Activated T-helper 2 cell treated with anti-CD3 and anti-CD28 coated beads, Interferon-gamma antibody, Interleukin-2, Interleukin-4, amounts not matched to agents 10 μg/mL and 5 μg/mL and 100 μg/mL, durations not matched to agents 14 hours and 24 hours and 36 hours (primary cell): ENCODE results near the gene SLFN11. TPM values are rescaled to one million over a fixed set of nuclear protein-coding genes. Genes with fewer than 3 reads are reported as not detected.
"Not testable (repeated sequence)": the region's sequence is repeated elsewhere in the genome, so short reads cannot be mapped to it uniquely, and the experiment has no call there.

Experiments used
- DNase-seq: peaks from one replicate; pipeline ENCODE4 v3.0.0; 2021; ENCODE audit warnings: low spot score
- H3K27ac Mint-ChIP-seq: one replicate; pipeline ENCODE4 v1.8.0; 2021; ENCODE audit warnings: mixed read lengths
- H3K27me3 Mint-ChIP-seq: one replicate; pipeline ENCODE4 v1.8.0; 2021; ENCODE audit warnings: low read depth, mixed read lengths
- H3K36me3 Mint-ChIP-seq: one replicate; pipeline ENCODE4 v1.8.0; 2021; ENCODE audit warnings: low read depth, mixed read lengths
- H3K4me1 Mint-ChIP-seq: one replicate; pipeline ENCODE4 v1.8.0; 2021; ENCODE audit warnings: low read depth, mixed read lengths
- H3K4me3 Mint-ChIP-seq: one replicate; pipeline ENCODE4 v1.8.0; 2021; ENCODE audit warnings: low read depth, mild to moderate bottlenecking, moderate library complexity, mixed read lengths
- H3K9me3 Mint-ChIP-seq: one replicate; pipeline ENCODE4 v1.8.0; 2021; ENCODE audit warnings: mixed read lengths
- intact Hi-C: fragments of 100-400 bp; cut with micrococcal nuclease; formaldehyde crosslinking; loops from one replicate; pipeline ENCODE4 v1.15.1; 2023
- total RNA-seq: library from RNA; stranded (reverse); gene quantifications from 2 replicates; pipeline ENCODE4 v1.2.3, GENCODE V29; 2022

The SLFN11 gene
- total RNA-seq, 1 donor from 2014 or later = 114 TPM

DNA sequence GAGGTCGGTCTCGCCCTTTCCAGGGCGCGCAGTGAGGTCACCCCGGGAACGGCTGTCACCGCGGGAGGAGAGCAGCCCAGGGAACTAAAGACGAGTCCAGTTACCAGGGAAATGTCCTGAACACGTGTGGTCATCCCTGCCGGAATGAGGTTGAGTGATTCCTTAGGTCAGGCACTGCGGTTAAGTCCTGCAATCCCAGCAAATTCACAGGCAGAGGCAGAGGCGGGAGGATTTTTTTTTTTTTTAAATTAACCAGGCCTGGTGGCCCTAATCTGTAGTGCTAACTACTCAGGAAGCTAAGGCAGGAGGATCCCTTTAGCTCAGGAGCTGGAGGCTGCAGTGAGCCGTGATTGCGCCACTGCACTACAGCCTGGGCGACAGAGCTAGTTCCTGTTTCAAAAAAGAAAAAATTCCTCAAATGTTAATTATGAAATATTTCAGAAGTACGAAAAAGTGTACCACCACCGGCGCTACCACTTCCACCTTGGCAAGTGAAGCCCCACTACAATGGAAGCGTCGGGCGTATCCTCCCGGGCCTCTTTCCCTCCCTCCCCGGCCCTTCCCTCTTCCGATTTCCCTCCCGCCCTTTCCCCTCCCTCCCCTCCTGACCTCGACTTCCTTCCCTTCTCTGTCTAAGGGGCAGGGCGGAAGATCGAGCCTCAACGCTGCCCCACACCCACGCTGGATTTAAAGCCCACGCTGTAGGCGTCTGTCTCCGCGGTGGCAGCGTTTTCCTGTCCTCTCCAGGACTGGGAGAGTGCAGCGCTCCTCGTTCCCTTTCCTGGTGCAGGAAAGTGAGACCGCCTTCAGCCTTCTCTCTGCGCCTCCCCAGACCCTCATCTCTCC is 27.3 kb downstream of the SLFN11 start:
- H3K9me3 Mint-ChIP-seq = peaks cover 23% of the 10 kb centered on the region
- peak overlapping the region; percentile 65 for H3K27ac Mint-ChIP-seq
- H3K27me3 Mint-ChIP-seq = peaks cover 10% of the 10 kb centered on the region
- peak overlapping the region; percentile 87 for H3K4me3 Mint-ChIP-seq
- H3K36me3 Mint-ChIP-seq = peaks cover 50% of the 10 kb centered on the region
- DNase-seq = no peak
- H3K4me1 Mint-ChIP-seq = peaks cover 38% of the 10 kb centered on the region
- intact Hi-C loops = loop anchor here (10.0 kb wide), 1 partner anchor 281 kb away; the partner anchor contains the start of gene RFFL

DNA sequence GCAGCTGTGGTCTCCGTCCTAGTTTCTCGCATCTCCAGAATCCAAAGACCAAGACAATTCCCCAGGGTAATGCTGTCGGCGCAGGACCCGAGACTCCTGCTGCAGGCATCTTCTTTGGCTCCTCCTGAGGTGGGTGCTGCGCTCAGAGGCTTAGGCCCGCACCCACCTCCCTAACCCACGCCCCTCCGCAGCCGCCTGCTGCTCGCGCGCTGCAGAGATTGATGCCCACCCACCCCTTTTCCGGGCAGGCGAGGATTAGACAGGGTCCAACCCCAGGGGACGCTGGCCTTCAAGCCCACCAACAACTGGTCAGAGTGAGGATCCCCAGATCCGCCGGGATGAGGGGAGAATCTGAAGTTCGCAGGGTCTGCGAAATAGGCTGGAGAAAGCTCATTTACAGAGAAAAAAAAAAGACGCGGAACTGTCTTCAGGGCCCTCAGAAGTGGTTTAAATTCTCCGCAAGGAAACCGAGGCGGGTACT is 27.9 kb downstream of the SLFN11 start:
- peaks cover 39% of the 10 kb centered on the region for H3K4me1 Mint-ChIP-seq
- intact Hi-C loops = loop anchor here (10.0 kb wide), 1 partner anchor 281 kb away; the partner anchor contains the start of gene RFFL
- peak overlapping the region; percentile 87 for H3K4me3 Mint-ChIP-seq
- peaks cover 10% of the 10 kb centered on the region for H3K27me3 Mint-ChIP-seq
- peaks cover 27% of the 10 kb centered on the region for H3K9me3 Mint-ChIP-seq
- no peak for DNase-seq
- peaks cover 49% of the 10 kb centered on the region for H3K36me3 Mint-ChIP-seq
- H3K27ac Mint-ChIP-seq = no peak overlapping the region

DNA sequence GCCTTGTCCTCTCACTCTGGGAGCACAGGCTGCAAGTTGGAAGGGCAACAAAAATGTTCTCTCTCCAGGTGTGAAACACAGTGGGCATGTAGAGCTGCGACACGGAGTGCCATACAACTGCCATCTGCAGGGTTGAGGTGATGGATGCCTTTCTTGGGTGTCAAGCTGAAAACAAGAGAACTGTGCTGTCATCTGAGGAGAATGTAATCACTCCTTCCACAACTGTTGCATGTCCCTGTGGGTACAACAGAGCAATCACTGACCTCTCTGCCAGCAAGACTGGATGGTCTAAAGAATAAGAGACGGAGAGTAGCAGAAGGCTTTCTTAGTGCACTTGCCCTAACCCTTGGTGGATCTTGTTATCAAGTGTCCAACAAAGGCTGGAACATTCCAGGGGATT is 29.2 kb downstream of the SLFN11 start:
- intact Hi-C loops = loop anchor here (10.0 kb wide), 1 partner anchor 279 kb away; the partner anchor contains the start of gene RFFL
- H3K27ac Mint-ChIP-seq = no peak overlapping the region
- peaks cover 12% of the 10 kb centered on the region for H3K27me3 Mint-ChIP-seq
- H3K4me1 Mint-ChIP-seq = peaks cover 40% of the 10 kb centered on the region
- peaks cover 38% of the 10 kb centered on the region for H3K9me3 Mint-ChIP-seq
- DNase-seq = no peak
- peak overlapping the region; percentile 39 for H3K4me3 Mint-ChIP-seq
- H3K36me3 Mint-ChIP-seq = peaks cover 51% of the 10 kb centered on the region

DNA sequence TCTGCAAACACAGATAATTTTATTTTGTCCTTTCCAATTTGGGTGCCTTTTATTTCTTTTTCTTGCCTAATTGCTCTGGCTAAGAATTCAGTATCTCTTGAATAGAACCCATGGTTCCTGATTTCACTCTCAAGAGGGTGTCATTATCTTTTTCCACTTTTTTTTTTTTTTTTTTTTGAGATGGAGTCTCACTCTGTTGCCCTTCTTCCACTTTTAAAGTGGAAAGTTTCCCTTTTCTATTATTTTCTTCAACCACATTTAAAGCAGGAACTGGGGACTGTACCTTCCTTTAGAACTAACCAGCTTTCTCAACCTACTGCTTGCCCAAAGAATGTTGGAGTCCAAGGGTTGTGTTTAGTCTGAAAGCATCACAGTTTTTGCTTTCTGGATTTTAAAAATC is 31.1 kb downstream of the SLFN11 start:
- H3K4me1 Mint-ChIP-seq = peaks cover 37% of the 10 kb centered on the region

DNA sequence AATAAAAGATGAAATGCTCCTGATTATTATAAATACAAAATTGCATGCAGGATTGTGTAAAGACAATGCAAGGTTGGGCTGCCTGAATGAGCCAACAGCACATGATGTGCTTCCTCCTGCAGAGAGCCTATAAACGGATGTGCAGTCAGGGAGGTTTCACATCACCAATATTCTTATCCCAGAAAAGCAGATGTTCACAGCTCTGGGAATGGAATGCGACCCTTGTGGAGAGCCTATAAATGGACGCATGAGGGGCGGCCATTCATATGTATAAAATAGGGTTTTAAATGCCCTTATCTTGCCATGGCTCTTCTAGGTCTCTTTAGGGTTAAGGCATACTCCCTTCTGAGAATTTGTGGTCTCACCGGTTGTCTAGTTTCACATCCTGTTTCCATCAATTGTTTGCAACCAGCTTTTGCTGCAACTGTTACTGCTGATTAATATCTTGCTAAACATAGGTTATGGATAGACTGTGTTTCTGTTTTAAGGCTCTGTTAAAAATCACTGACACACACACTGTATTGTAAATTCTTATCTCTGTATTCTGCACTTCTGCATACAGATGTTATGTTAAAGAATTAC is 31.9 kb downstream of the SLFN11 start:
- Mint-ChIP-seq H3K4me3 (peak overlapping the region; percentile 35), H3K27me3 (peaks cover 12% of the 10 kb centered on the region), H3K27ac (no peak overlapping the region), H3K4me1 (peaks cover 34% of the 10 kb centered on the region), H3K36me3 (peaks cover 41% of the 10 kb centered on the region), H3K9me3 (peaks cover 38% of the 10 kb centered on the region)
- peak; percentile 52 for DNase-seq
- intact Hi-C loops = loop anchor here (2.0 to 10.0 kb wide), 2 partner anchors 29 to 277 kb away; partner anchors contain the start of gene RFFL

More for the DNA sequence above, 31.1 kb downstream of the SLFN11 start:
- Mint-ChIP-seq H3K27ac (no peak overlapping the region), H3K9me3 (peaks cover 38% of the 10 kb centered on the region), H3K4me3 (no peak overlapping the region), H3K27me3 (peaks cover 12% of the 10 kb centered on the region), H3K36me3 (peaks cover 41% of the 10 kb centered on the region)
- DNase-seq = no peak
- intact Hi-C loops = loop anchor here (10.0 kb wide), 1 partner anchor 277 kb away; the partner anchor contains the start of gene RFFL

DNA sequence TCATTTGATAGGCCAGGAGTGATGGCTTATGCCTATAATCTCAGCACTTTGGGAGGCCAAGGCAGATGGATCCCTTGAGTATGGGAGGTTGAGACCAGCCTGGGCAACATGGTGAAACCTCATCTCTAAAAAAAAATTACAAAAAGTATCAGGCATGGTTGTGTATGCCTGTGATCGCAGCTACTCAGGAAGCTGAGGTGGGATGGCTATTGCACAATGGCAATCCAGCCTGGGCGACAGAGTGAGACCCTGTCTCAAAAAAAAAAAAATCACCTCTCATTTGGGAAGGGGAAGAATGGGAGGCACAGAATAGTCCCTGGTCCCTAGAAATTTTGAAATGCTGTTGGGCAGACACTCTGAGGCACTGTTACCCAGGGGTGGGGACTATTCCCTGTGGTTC is 35.2 kb downstream of the SLFN11 start:
- Mint-ChIP-seq H3K9me3 (peaks cover 34% of the 10 kb centered on the region), H3K4me3 (no peak overlapping the region), H3K4me1 (peaks cover 23% of the 10 kb centered on the region), H3K27ac (no peak overlapping the region), H3K36me3 (peaks cover 46% of the 10 kb centered on the region), H3K27me3 (peaks cover 4% of the 10 kb centered on the region)
- intact Hi-C loops = no loop called here
- no peak for DNase-seq

DNA sequence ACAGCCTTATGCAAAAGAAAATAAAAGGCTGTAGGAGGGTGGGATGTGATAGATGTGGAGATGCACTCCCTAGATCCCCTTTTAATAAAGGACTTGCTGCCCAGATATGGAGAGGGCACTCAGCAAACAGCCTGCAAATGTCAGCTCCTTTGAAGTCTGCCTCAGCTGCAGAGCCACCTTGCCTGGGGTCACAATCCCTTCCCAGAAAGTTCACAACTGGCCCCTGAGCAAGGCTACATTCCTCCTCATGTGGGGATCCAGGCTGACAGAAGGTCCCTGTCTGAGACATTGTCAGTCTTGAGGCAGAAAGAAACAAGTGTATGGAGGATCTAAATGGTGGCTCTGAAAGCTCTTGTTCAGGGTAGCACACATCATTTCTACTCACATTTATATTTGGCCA is 36.1 kb downstream of the SLFN11 start:
- H3K27me3 Mint-ChIP-seq = peaks cover 3% of the 10 kb centered on the region
- intact Hi-C loops = no loop called here
- peaks cover 44% of the 10 kb centered on the region for H3K36me3 Mint-ChIP-seq
- H3K27ac Mint-ChIP-seq = no peak overlapping the region
- H3K9me3 Mint-ChIP-seq = peaks cover 26% of the 10 kb centered on the region
- no peak overlapping the region for H3K4me3 Mint-ChIP-seq
- no peak for DNase-seq
- H3K4me1 Mint-ChIP-seq = peaks cover 17% of the 10 kb centered on the region

DNA sequence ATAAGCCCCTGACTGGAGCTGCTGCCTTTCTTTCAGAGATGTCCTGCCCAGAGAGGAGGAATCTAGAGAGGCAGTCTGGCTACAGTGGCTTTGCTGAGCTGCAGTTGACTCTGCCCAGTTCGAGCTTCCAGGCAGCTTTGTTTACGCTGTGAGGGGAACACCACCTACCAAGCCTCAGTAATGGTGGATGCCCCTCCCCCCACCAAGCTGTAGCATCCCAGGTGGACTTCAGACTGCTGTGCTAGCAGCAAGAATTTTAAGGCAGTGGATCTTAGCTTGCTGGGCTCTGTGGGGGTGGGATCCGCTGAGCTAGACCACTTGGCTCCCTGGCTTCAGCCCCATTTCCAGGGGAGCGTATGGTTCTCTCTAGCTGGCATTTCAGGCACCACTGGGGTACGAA is 39.8 kb downstream of the SLFN11 start:
- H3K4me1 Mint-ChIP-seq, H3K27me3 Mint-ChIP-seq, H3K4me3 Mint-ChIP-seq, H3K9me3 Mint-ChIP-seq, DNase-seq, intact Hi-C loops, H3K27ac Mint-ChIP-seq: not testable (repeated sequence)
- peaks cover 54% of the 10 kb centered on the region for H3K36me3 Mint-ChIP-seq

DNA sequence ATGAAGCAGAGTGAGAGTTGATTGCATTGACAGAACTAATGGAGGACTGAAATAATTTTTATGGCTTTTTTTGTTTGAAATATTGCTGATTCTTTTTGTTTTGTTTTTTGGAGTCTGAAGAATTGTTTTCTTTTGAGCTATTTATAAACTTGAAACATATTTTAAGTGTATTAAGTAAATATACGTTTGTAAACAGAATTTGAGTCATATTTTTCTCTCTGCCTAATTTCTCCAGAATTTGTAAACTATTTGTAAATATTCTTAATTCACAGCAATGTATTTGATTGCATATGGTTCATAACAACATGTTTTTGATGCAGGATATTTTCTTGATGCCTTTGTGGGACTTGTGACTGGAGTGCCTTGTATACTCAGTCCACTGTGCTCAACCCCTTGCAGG is 50.7 kb downstream of the SLFN11 start:
- peaks cover 73% of the 10 kb centered on the region for H3K36me3 Mint-ChIP-seq

DNA sequence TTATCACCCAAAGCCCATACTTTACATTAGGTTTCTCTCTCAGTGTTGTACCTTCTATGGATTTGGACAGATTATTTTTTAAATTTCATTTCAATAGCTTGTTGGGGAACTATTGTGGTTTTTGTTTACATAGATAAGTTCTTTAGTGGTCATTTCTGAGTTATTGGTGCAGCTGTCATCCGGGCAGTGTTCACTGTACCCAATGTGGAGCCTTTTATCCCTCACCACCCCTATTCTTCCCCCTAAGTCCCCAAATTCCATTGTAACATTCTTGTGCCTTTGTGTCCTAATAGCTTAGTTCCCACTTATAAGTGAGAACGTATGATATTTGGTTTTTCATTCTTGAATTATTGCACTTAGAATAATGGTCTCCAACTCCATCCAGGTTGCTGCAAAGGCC is 57.5 kb downstream of the SLFN11 start:
- Mint-ChIP-seq H3K4me3 (no peak overlapping the region), H3K27me3 (no peaks in the 10 kb centered on the region), H3K36me3 (peaks cover 14% of the 10 kb centered on the region), H3K27ac (no peak overlapping the region), H3K9me3 (no peaks in the 10 kb centered on the region), H3K4me1 (peaks cover 57% of the 10 kb centered on the region)
- no peak for DNase-seq
- intact Hi-C loops = loop anchor here (10.0 kb wide), 1 partner anchor 269 kb away; the partner anchor contains the start of gene AP2B1

More for the DNA sequence above, 50.7 kb downstream of the SLFN11 start:
- DNase-seq = no peak
- intact Hi-C loops = no loop called here
- Mint-ChIP-seq H3K27me3 (no peaks in the 10 kb centered on the region), H3K4me1 (peaks cover 14% of the 10 kb centered on the region), H3K4me3 (no peak overlapping the region), H3K27ac (no peak overlapping the region), H3K9me3 (peaks cover 18% of the 10 kb centered on the region)

DNA sequence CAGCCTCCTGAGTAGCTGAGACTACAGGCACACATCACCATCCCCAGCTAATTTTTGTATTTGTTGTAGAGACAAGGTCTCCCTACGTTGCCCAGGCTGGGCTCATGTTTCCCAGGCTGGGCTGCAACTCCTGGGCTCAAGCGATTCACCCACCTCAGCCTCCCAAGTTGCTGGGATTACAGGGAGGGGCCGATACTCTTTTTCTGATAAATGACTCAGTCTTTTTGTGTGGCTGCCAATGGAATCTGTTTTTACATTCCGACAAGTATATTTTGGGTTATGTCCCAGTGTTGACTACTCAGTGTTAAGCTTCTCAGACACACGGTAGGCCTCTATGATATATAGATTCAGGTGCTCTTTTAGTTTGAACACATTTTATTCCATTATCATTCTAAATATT is 58.1 kb downstream of the SLFN11 start:
- H3K36me3 Mint-ChIP-seq = peaks cover 12% of the 10 kb centered on the region
- H3K27me3 Mint-ChIP-seq = no peaks in the 10 kb centered on the region
- no peak for DNase-seq
- intact Hi-C loops = loop anchor here (10.0 kb wide), 1 partner anchor 270 kb away; the partner anchor contains the start of gene AP2B1
- H3K4me1 Mint-ChIP-seq = peaks cover 57% of the 10 kb centered on the region
- H3K27ac Mint-ChIP-seq = no peak overlapping the region
- peak overlapping the region; percentile 66 for H3K4me3 Mint-ChIP-seq
- no peaks in the 10 kb centered on the region for H3K9me3 Mint-ChIP-seq

DNA sequence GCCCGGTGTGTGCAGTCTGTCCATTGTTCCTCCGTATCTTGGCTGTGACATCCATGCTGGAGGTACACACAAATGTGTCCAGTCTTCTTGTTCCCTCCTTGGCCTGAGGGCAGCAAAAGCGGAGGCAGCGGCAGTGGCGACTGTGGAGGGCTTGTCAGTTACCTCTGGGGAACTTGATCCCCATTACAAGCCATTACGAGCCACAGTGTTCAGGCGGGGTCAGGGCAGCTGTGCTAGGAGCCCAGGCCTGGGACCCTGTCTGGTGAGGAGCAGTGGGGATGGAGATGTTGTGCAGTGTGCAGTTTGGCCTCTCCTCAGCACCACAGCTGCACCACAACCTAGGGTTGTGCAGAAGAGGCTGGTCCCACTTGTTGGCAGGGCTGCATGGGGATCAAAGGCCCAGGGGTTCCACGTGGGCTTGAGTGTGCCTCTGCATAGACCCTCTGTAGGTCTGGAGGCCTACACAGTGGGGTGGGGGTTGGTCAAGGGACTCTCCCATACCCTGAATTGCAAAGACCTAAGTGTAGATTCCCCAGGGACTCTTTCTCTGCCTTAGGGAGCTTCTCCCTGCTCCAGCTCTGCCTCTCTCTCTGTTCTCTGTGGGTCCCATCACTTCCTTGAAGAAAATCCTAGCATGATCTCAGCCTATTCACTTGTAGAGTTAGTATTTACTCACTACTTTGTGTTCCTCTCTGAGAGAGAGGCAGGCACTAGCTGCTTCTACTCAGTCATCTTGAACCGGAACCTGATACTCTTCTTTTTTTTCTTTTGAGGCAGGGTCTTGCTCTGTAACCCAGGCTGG is 58.8 kb downstream of the SLFN11 start:
- H3K27me3 Mint-ChIP-seq = no peaks in the 10 kb centered on the region
- DNase-seq = no peak
- H3K4me1 Mint-ChIP-seq = peaks cover 56% of the 10 kb centered on the region
- intact Hi-C loops = loop anchor here (5.0 to 10.0 kb wide), 4 partner anchors 72 to 270 kb away; partner anchors contain the start of genes AP2B1, SLFN13 and SLFN5
- H3K4me3 Mint-ChIP-seq = peak overlapping the region; percentile 92
- no peak overlapping the region for H3K27ac Mint-ChIP-seq
- peaks cover 3% of the 10 kb centered on the region for H3K9me3 Mint-ChIP-seq
- peaks cover 7% of the 10 kb centered on the region for H3K36me3 Mint-ChIP-seq
